Activated CD4-positive, alpha-beta T cell treated with anti-CD3 and anti-CD28 coated beads for 4 hours (primary cell): ENCODE data around the gene EFNA5.
"Not testable (repeated sequence)": the region's sequence is repeated elsewhere in the genome, so short reads cannot be mapped to it uniquely, and the experiment has no call there.

Experiments used
- DNase-seq, 2 donors: peaks; one replicate each; pipeline ENCODE4 v3.0.0-alpha.2; 2020

EFNA5 gene

DNA sequence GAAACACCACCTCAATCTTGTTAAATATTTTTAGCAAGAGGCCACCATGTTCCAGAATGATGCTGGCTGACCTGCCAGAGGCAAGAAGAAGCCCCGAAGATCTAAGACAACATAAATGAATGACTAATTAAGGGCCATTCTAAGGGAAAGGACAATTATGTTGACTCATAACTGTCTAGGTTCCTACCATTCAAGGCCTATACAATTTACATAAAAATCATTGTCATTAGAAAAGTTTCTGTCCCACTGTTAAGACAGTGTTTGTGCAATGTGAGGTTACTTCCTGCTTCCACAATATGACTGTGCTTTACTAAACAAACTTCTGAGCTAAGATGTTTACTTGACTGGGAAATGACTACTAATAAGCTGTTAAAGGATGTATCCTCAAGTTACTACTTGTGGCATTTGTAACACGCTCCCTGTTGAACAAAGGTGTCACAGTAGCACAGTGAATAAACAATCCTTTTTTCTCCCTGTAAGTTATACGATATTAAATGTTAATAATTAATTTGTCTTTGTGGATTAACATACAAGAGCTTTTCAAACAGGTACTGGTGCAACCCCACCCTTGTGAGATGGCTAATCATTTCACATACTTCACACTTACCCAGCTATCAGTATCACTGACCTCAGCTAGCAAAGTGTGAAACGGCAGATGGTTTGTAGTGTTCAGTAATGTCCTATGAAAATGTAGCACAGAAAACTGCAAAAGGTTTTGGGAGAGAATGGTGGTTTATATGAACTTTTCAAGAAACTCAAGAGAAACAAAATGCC, 195.8 kb downstream of the EFNA5 start:
- no peak for DNase-seq

DNA sequence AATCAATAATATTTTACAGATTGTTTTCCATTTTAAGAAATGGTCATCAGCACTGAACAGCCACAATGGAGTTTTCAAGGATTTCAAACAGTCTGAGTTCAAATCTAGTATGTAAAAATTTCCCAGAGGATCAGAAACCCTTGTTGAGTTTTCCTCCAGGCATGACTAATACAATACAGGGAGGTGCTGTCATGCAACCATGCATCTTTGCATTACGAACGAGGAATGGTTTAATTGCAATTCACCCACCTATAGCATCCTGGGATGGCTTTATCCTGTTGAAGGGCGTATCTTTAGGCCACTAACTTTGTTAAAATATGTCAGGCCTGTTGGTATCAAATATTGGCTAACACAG, 196.4 kb downstream of the EFNA5 start:
- no peak for DNase-seq

GRCh38 chr5:107472620-107473064, 198.1 kb downstream of the EFNA5 start:
- no peak for DNase-seq

GRCh38 chr5:107470295-107470582, 200.5 kb downstream of the EFNA5 start:
- DNase-seq, result no peak

- no peak for DNase-seq
These were observed 201.0 kb downstream of the EFNA5 start for GRCh38 chr5:107469485-107470294.

GRCh38 chr5:107469064-107469463, 201.7 kb downstream of the EFNA5 start:
- DNase-seq, result no peak

DNA sequence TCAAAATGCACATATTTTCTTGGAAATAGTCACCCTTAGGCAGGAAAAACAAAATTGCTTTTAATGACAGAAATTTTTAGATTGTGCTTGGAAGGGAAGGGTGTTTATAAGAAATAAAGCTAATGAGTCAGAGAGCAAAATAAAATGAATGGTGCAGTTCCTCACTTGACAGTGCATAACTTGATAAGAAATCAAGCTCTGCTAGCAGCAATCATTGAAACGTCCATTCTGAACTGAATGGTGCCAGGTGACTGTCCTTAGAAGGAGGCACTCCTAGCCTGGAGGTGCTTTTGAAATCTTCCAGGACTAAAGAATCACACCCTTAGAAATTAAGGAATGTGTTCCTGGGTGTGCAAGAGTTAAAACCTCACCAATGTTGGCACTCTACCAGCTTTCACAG, 202.5 kb downstream of the EFNA5 start:
- DNase-seq, result no peak

DNA sequence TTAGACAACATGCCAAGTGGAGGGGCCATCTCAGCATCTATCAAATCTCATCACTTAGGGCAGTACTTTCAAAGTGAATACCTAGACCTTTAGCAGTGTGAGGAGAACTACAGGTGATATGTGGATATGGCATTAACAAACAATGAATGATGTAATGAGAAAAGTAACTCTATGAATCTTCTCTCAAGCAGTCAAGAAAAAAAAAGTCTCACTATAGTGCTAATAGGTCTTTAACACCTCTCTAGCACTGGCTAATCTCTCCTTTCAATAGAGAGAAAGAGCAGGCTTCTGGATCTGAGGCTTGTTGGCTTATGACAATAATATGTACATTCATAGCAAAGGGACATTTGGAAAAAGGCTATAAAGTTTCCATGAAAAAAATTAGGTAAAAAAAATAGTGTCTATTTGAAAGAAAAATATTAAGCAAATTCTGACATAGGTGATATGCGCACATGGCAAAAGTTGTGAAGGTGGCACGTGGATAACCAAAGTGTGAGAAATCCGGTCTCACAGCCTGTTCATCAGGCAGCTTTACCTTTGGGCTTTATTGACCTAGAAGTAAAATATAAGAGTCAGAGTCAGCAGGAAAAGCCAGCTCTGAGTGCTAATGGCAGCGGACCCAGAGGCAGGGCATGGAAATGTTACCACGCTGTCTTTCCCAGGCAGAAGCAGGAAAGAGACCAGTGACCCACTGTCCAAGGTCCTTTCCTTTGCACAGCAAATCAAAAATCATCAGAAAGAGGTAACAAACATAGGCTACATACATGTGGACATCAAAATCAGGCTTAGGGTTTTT, 203.4 kb downstream of the EFNA5 start:
- no peak for DNase-seq

DNA sequence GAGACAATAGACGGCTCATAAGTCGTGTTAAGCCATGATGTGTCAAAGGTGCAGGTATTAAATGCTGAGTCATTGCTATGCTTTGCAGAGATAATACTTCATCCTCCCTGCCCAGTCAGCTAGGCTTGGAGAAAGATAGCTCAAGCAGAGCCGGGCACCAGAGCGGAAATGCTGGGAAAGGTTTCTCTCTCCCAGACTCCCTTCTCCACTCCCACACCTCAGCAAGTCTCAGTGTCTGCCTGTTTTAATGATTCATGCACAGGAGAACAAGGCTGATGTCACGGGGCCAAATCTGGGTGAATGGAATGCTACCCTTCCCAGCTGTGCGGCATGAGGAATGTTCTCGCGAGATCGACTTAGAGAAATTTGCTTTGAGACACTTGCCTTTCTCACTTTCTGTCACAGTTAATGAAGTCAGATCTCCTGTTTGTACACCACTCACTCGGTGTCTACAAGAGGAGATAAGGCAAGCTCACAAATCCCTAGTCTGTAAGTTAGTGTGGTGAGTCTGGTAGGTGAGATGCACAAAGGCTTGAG, 204.4 kb downstream of the EFNA5 start:
- DNase-seq, result no peak

DNA sequence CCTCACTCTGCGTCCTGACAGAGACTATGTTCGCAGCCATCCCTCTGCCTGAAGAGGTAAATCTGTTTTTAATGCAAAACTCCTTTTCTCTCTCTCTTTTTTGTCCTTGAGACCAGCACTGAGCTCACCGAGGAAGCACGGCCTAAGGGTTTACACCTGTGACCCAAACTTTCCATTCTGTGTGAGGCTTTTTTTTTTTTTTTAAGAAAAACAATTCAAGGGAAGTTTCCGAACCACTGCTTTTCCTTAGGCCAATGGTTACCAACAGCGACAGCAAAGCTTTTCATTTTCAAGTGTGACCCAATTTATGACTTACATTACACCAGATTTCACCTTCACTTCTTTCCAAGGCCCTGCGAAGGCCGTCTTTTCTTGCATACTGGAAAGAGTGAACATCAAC, 205.9 kb downstream of the EFNA5 start:
- DNase-seq, result no peak

GRCh38 chr5:107464416-107464815, 206.3 kb downstream of the EFNA5 start:
- DNase-seq, result no peak

DNA sequence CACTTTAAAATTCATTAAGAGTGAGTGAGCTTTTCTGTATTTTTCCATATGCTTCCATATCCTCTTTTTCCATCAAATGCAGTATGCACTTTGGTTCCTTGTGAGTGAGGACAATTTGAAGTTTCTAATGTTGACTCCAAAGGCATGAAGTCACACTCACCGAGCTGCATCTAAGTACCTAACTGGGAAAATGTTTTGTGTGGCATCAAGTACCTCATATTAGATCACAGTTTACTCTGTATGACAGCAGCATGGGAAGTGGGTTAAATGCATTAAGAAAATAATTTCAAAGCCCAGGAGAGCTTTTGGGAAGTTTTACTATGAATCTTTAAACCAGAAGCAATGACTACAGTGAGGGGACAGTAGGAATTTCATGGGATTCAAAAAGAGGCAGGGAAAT, 207.0 kb downstream of the EFNA5 start:
- no peak for DNase-seq

- no peak for DNase-seq
These were observed 209.0 kb downstream of the EFNA5 start for GRCh38 chr5:107461770-107462169.

DNA sequence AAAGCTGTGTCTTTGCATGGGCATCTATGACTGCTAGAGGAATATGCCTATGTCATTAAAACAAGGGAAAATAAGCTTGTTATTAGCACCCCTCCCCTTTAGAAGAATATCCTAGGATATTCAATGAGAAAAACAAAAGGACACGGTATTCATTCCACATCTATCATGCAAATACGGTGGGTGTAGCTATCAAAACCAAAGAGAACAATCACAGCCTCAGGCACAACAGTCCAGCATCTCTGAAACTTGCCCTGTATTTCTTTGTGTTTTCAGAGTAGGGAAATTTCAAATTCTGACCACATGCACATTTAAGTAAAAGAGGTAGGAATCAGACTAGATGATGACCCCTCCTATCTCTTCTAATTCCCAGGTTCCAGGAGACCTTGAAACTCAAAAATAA, 209.9 kb downstream of the EFNA5 start:
- DNase-seq, result no peak

- no peak for DNase-seq
These were observed 211.1 kb downstream of the EFNA5 start for GRCh38 chr5:107459605-107460004.

DNA sequence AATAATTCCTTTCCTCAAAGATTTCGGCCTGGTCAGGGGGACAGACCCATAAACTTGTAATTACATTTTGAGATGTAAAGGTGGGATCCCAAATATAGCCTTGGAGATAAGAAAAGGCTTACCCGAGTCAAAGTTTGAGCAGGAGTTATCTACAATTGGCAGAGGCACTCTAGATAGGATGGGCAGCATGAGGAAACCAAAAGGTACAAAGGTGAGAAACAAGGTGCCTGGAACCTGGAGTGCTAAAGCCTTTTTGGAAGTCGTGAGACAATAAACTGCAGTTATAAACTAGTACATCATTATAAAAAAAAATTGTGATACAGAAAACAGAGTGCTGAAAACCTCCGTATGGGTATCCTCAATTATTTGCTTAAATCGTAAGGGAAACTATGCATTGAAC, 212.4 kb downstream of the EFNA5 start:
- DNase-seq, result no peak

GRCh38 chr5:107457881-107458280, 212.9 kb downstream of the EFNA5 start:
- DNase-seq, result no peak

DNA sequence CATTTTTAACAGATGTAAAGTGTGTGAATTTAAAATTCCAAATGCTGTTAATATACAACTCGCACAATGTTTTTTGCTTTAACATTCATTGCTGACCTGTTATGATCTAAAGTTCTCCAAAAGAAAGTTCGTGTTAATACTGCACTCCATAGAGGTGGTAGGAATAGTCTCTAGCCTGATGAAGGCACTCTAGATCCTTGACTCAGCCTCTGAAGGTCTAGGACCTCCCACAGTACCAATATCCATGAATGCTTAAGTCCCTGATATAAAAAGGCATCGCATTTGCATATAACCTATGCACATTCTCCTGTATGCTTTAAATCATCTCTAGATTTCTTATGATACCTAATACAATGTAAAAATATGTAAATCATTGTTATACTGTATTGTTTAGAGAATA, 213.6 kb downstream of the EFNA5 start:
- DNase-seq, result no peak

- no peak for DNase-seq
These were observed 214.4 kb downstream of the EFNA5 start for GRCh38 chr5:107456281-107456715.

GRCh38 chr5:107455111-107455544, 215.6 kb downstream of the EFNA5 start:
- DNase-seq, result no peak

GRCh38 chr5:107451827-107452226, 218.9 kb downstream of the EFNA5 start:
- DNase-seq, result not testable (repeated sequence)

DNA sequence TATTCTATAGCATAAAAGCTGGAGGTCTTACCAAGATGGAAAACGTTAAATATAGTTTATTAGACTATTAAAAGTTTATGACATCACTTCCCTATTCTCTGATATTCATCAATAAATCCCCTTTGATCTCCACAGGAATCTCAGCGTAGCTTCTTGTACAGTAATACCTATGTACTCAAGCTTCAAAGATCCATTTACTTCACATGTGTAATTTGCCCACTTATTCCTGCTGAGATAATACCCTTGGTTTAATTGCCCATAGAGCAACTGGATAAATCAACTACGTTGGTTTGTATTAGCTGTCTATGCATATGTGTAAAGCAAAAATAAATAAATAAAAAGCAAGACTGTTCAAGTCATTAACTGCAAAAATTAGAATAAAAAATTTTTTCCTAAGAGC, 219.7 kb downstream of the EFNA5 start:
- DNase-seq, result no peak

GRCh38 chr5:107450531-107450930, 220.2 kb downstream of the EFNA5 start:
- no peak for DNase-seq
